Measurements from ENCODE around the gene SP2. TPM values are rescaled to one million over a fixed set of nuclear protein-coding genes. Genes with fewer than 3 reads are reported as not detected.
A peak's percentile ranks its signal among the peaks of the same experiment; 100 is the strongest.

The SP2 gene
- total and polyA plus RNA-seq, 2 of the 8 experiments (the other 6 are each of a cell fraction or from before 2014, with no cell fraction given) = 5.6 to 13.8 TPM

DNA sequence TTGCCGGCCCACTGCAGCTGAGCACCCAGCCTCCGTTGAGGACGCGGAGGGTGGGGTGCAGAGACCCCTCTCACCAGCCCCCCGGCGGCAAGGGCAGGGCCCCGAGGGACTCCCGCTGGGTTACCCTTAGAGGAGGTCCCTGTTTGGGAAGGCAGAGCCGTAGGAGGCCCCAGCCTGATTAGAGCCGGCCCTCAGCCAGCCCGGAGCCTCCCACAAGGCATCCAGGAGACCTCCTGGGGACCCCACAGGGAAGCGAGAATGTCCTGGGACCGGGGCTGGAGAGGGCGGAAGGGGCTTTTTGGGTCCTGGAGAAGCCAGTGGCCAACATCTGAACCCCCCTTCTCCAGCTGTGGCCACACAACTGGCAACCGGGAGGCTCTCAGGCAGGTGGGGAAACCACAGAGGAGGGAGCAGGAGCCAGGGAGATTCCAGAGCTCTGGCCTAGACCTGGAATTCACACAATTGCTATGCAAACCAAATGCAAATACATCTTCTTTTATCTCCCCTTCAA, 23.3 kb upstream of the SP2 start:
- Histone ChIP-seq H4K20me1 (replicated peaks in 1 of 2; ENCODE audit: control insufficient read depth in 1 of 2, insufficient read depth in 2 of 2, low read length in 2 of 2) (no peaks in the 10 kb centered on the region), H3K27ac (ENCODE audit: low read depth, low read length) (no peak overlapping the region), H3K27me3 (replicated peaks in 1 of 4; ENCODE audit: control insufficient read depth in 3 of 4, extremely low read depth in 1 of 4, insufficient read depth in 3 of 4, low read length in 3 of 4) (peaks cover 3 to 25% (median 17%) of the 10 kb centered on the region in 4 experiments; a peak in 5 of 7 replicates), H3K18ac (ENCODE audit: extremely low read depth, low read length) (no peak overlapping the region; the same call in 1 of the 2 replicates), H2BK15ac (ENCODE audit: low read length) (no peak overlapping the region), H3K4ac (replicated peaks; ENCODE audit: insufficient read length, low read depth, low read length) (no peak overlapping the region), H2AK5ac (ENCODE audit: low read depth, low read length) (0 out of 2 replicates have a peak overlapping the region, but pooled peaks have one; percentile 39), H4K91ac (replicated peaks; ENCODE audit: insufficient read length, low read length) (no peak overlapping the region), H3K9ac (replicated peaks in 1 of 4; ENCODE audit: extremely low read depth in 1 of 4, low read depth in 3 of 4, low read length in 3 of 4) (no peak overlapping the region), H3K14ac (ENCODE audit: insufficient read length) (no peak overlapping the region), H3K4me1 (replicated peaks in 1 of 4; ENCODE audit: control insufficient read depth in 3 of 4, insufficient read depth in 4 of 4, low read length in 3 of 4) (peaks cover 21 to 44% (median 28%) of the 10 kb centered on the region in 4 experiments), H2BK12ac (ENCODE audit: low read depth, low read length) (0 out of 2 replicates have a peak overlapping the region, but pooled peaks have one; percentile 27), H2BK5ac (ENCODE audit: low read depth, low read length) (0 out of 2 replicates have a peak overlapping the region, but pooled peaks have one; percentile 21), H3K23me2 (ENCODE audit: low read depth, low read length) (peaks cover 4% of the 10 kb centered on the region; the same call in 1 of the 2 replicates), H3K56ac (replicated peaks; ENCODE audit: insufficient read length, low read depth, low read length) (no peak overlapping the region), H3K9me3 (ENCODE audit: insufficient read depth in 2 of 2, low read depth in 1 of 2, low read length in 1 of 2) (no peaks in the 10 kb centered on the region), H3K23ac (ENCODE audit: insufficient read length) (no peak overlapping the region), H3K36me3 (ENCODE audit: control insufficient read depth in 2 of 4, insufficient read depth in 4 of 4, low read length in 3 of 4) (no peaks in the 10 kb centered on the region), H3K4me2 (ENCODE audit: insufficient read depth in 1 of 2, low read depth in 2 of 2, low read length in 2 of 2) (peak overlapping the region; percentile 88 to 90), H2BK120ac (replicated peaks; ENCODE audit: low read depth, low read length) (no peak overlapping the region), H3K4me3 (ENCODE audit: extremely low read depth in 1 of 4, insufficient read depth in 2 of 4, low read depth in 3 of 4, low read length in 4 of 4) (peak overlapping the region; percentile 34 to 57 (median 47)), H3K79me1 (ENCODE audit: low read depth, low read length) (no peaks in the 10 kb centered on the region), H3K79me2 (ENCODE audit: control insufficient read depth in 1 of 2, insufficient read depth in 2 of 2, low read length in 2 of 2) (no peaks in the 10 kb centered on the region), H4K8ac (ENCODE audit: extremely low read depth, insufficient read depth, low read length) (peak overlapping the region; percentile 76; the same call in 1 of the 2 replicates), H4K5ac (ENCODE audit: insufficient read length, low read depth, low read length) (peak overlapping the region; percentile 7), H2BK20ac (ENCODE audit: low read length) (no peak overlapping the region), H2AFZ (ENCODE audit: low read length) (no peak overlapping the region)
- ChIA-PET CTCF (ENCODE audit: partially characterized antibody) (interaction anchor here (0.7 to 10.7 kb wide), 8 partner anchors 10 to 23 kb away, joined by 3 to 257 read pairs (median 6); partner anchors contain the start of genes SCRN2, SP2 and SP6), POLR2A (ENCODE audit: partially characterized antibody) (interaction anchor here (0.8 to 3.6 kb wide), 8 partner anchors 10 to 28 kb away, joined by 5 to 17 read pairs (median 6); partner anchors contain the start of genes SP2 and SP6)
- FAIRE-seq (peak; percentile 45), DNase-seq (ENCODE audit: low read depth in 1 of 2, low spot score in 2 of 2) (peak in 1 of 2 experiments; percentile 79)
- peak; percentile 14; the same call in 1 of the 2 replicates for TF ChIP-seq SP1 (IDR thresholded peaks at IDR 0.05; ENCODE audit: low read depth, low read length)
- TF ChIP-seq KDM4A (IDR thresholded peaks at IDR 0.05; ENCODE audit: low read depth, low read length, severe bottlenecking) = peak; percentile 82
- TF ChIP-seq PHF8 (conservative IDR thresholded peaks at IDR 0.05; ENCODE audit: low read depth, low read length) = 0 out of 2 replicates have a peak, but pooled peaks have one; percentile 25
- no peak for TF ChIP-seq ATF3 (IDR thresholded peaks at IDR 0.05; ENCODE audit: insufficient read depth, low read depth, low read length)
- TF ChIP-seq SUZ12 (IDR thresholded peaks at IDR 0.05; ENCODE audit: low read length) = peak; percentile 38; the same call in 1 of the 2 replicates
- no peak for TF ChIP-seq TCF12 (IDR thresholded peaks at IDR 0.05; ENCODE audit: low read depth, low read length)
- peak; percentile 52 for TF ChIP-seq ASH2L (IDR thresholded peaks at IDR 0.05; ENCODE audit: low read length)
- 0 out of 2 replicates have a peak, but pooled peaks have one; percentile 58 for TF ChIP-seq TEAD4 (IDR thresholded peaks at IDR 0.05; ENCODE audit: low read depth, low read length)
- WGBS, 2 experiments (ENCODE audit: extremely low coverage in 1 of 2, insufficient coverage in 1 of 2, insufficient read length in 1 of 2, insufficient replicate concordance in 2 of 2, low coverage in 1 of 2, low lambda C conversion rate in 2 of 2, missing lambda C conversion rate in 1 of 2) = 4% methylated on average over 15 of the region's 15 CpGs; no CpG with 5 or more reads in 1 of the 2 experiments
